Measurements from ENCODE around the gene USH1C. TPM values are rescaled to one million over a fixed set of nuclear protein-coding genes. Genes with fewer than 3 reads are reported as not detected.

The USH1C gene
- total and polyA plus RNA-seq, 2 of the 13 experiments (the other 11 are each of a cell fraction or from before 2014, with no cell fraction given), result not detected

- no peak for TF ChIP-seq NRL (CRISPR knock-in tag; IDR thresholded peaks at IDR 0.05; ENCODE audit: borderline replicate concordance)
- TF ChIP-seq GABPB1 (CRISPR knock-in tag; IDR thresholded peaks at IDR 0.05), result peak; percentile 28; the same call in 1 of the 2 replicates
- TF ChIP-seq ZNF800 (CRISPR knock-in tag; IDR thresholded peaks at IDR 0.05), result peak; percentile 85; the same call in 1 of the 2 replicates
- TF ChIP-seq ZMYM4 (CRISPR knock-in tag; IDR thresholded peaks at IDR 0.05), result no peak
Observed at GRCh38 chr11:17476317-17477083, 67.7 kb downstream of the USH1C start, which contains the start of gene ABCC8 (continued).

- CTCF ChIA-PET (ENCODE audit: low intra/inter-chr PET ratio, low total read pairs), result no interaction called here
Observed at GRCh38 chr11:17475666-17476316, 68.4 kb downstream of the USH1C start.

More at GRCh38 chr11:17475666-17476316, 68.4 kb downstream of the USH1C start:
- Histone ChIP-seq H4K20me1 (ENCODE audit: insufficient read depth, low read length) (no peaks in the 10 kb centered on the region), H3K79me2 (ENCODE audit: insufficient read depth, low read length) (no peaks in the 10 kb centered on the region), H3K9ac (ENCODE audit: insufficient read depth, low read depth, low read length) (no peak overlapping the region), H3K36me3 (replicated peaks in 1 of 2; ENCODE audit: control insufficient read depth in 1 of 2, insufficient read depth in 2 of 2, low read length in 2 of 2) (no peaks in the 10 kb centered on the region), H3K4me3 (replicated peaks in 1 of 3; ENCODE audit: insufficient read depth in 1 of 3, low read depth in 2 of 3, low read length in 3 of 3) (peak overlapping the region in 2 of 3 experiments; percentile 31 to 48; a peak in 3 of 6 replicates), H3K27ac (ENCODE audit: extremely low read length, insufficient read depth, low read length) (no peak overlapping the region), H2AFZ (ENCODE audit: low read length) (no peak overlapping the region), H3K27me3 (ENCODE audit: control insufficient read depth in 1 of 2, insufficient read depth in 2 of 2, low read length in 2 of 2) (peaks cover 5 to 54% of the 10 kb centered on the region in 2 experiments), H3K4me2 (ENCODE audit: low read depth, low read length) (0 out of 2 replicates have a peak overlapping the region, but pooled peaks have one; percentile 49), H3K9me3 (ENCODE audit: low read length) (no peaks in the 10 kb centered on the region), H3K4me1 (ENCODE audit: insufficient read depth, low read length) (no peaks in the 10 kb centered on the region)
- DNase-seq (ENCODE audit: low spot score) (no peak), ATAC-seq (no peak), FAIRE-seq (no peak)
- 40% methylated on average over 21 of the region's 31 CpGs for WGBS (ENCODE audit: low lambda C conversion rate)
- in situ Hi-C loops (cut with HindIII; ENCODE audit: extremely low pct_ligation_motif_present, low pct_unique_long_range_greater_than_20kb) (no loop called here), intact Hi-C loops (cut with micrococcal nuclease; ENCODE audit: unreplicated experiment) (no loop called here)
- POLR2A ChIA-PET, result no interaction called here
- TF ChIP-seq FOXM1 (CRISPR knock-in tag; IDR thresholded peaks at IDR 0.05) (no peak), FUBP1 (CRISPR knock-in tag; IDR thresholded peaks at IDR 0.05; ENCODE audit: borderline replicate concordance) (no peak), NFKBIZ (CRISPR knock-in tag; IDR thresholded peaks at IDR 0.05) (no peak), ZUFSP (CRISPR knock-in tag; IDR thresholded peaks at IDR 0.05; ENCODE audit: borderline replicate concordance) (no peak), SMAD9 (CRISPR knock-in tag; IDR thresholded peaks at IDR 0.05) (no peak), PLSCR1 (CRISPR knock-in tag; IDR thresholded peaks at IDR 0.05; ENCODE audit: borderline replicate concordance) (no peak)
- BruUV-seq (replicated peaks), result no TSS peak
